SH-SY5Y (cell line): ENCODE data around the gene SEH1L.

Experiments
- GATA2 ChIP-seq: IDR thresholded peaks from 2 replicates; pipeline ENCODE4 v1.6.1; 2011; ENCODE audit warnings: mild to moderate bottlenecking, low read depth, low read length
- GATA3 ChIP-seq: IDR thresholded peaks from 2 replicates; pipeline ENCODE4 v1.6.1; 2011; ENCODE audit warnings: low read depth, mild to moderate bottlenecking, low read length, moderate library complexity

SEH1L gene

DNA sequence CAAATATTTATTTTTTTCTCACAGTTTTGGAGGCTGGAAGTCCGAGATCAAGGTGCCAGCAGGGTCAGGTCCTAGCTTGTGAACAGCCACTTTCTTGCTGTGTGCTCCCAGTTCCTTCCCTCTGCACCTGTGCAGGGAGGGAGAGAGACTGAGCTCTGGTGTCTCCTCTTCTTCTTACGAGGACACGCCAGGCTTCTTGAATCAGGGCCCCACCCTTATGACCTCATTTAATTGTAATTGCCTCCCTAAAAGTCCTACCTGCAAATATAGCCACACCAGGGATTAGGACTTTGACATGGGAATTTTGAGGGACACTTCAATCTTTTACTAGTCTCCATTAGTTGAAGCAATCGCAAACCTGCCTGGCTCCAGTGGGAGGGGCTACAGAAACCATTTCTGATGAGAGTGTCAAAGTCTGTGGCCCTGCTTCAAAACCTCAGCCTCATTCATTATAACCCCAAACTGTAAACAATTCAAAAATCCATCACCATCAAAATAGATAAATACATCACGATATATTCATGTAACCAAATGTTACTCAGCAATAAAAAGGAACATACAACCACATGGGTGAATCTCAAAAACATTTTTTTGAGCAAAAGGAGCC, 18.2 kb upstream of the SEH1L start:
- TF ChIP-seq GATA2 (no peak), GATA3 (no peak)

DNA sequence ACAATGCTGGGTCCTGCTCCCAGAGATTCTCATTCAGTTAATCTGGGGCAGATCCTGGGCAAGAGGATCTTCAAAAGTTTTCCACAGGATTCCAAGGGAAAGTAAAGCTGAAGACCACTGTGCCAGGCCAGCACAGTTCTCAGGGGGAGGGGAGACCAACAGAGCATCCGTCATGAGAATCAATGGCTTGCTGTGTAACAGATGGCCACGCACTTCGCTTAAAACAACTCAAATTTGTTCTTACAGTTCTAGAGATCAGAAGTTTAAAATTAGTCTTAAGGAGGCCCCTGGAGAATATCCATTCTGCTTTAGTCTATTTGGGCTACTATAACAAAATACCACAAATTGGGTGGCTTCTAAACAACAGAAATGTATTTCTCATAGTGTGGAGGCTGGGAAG, 17.4 kb upstream of the SEH1L start:
- TF ChIP-seq GATA2 (no peak), GATA3 (no peak)

DNA sequence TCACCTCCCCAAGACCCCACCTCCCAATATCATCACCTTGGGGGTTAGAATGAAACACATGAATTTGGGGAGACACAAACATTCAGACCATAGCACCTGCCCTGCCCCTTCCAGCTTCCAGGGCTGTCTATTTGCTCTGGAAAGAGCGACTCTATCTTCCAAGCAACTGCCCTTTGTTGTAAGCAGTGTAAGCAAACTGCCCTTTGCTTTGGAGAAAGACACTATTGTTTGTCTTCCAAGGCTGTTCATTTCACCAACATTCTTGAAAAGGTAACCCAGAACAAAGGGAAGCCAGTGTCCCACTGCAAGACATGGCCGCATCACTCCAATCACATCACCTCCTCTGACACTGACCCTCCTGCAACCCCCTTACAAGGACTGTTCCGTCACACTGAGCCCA, 16.9 kb upstream of the SEH1L start:
- no peak for TF ChIP-seq GATA2
- no peak for TF ChIP-seq GATA3

DNA sequence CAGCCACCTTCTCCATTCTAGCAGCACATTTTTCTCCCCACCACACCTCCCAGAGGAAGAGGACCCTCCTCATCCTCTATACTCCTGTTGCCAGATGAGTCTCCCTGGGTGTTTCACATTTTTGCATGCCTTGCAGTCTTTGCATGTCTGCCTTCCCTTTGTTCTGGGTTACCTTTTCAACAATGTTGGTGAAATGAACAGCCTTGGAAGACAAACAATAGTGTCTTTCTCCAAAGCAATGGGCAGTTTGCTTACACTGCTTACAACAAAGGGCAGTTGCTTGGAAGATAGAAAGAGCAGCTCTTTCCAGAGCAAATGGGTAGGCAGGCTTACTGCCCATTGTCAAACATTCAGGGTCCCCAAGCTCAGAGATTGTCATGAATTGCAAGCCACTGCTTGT, 14.5 kb upstream of the SEH1L start:
- TF ChIP-seq GATA3, result no peak
- no peak for TF ChIP-seq GATA2

DNA sequence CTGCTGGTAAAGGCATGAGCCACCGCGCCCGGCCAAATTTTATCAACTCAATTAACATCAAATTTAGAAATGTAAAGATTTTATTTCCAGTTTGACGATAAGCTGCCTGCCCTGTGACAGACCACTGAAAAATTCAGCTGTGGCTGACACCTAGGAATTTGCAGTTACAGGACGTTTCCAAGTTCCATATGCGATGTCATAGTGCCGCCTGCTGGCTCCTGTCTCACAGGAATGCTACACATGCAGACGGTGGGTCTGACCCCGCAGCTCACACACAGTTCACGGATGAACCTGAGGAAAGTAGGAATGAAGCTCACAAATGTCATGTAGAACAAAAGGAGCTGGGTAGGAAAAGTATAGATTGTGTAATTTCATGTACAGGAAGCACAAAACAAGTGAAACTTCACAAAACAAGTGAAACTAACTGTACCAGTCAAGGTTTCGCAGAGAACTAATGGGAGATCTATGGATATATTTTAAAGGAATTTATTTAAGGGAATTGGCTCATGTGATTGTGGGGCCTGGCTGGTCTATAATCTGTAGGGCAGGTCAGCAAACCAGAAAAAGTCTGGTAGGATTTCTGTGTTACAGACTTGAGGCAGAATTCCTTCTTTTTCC, 13.2 kb upstream of the SEH1L start:
- TF ChIP-seq GATA2, result no peak
- no peak for TF ChIP-seq GATA3

DNA sequence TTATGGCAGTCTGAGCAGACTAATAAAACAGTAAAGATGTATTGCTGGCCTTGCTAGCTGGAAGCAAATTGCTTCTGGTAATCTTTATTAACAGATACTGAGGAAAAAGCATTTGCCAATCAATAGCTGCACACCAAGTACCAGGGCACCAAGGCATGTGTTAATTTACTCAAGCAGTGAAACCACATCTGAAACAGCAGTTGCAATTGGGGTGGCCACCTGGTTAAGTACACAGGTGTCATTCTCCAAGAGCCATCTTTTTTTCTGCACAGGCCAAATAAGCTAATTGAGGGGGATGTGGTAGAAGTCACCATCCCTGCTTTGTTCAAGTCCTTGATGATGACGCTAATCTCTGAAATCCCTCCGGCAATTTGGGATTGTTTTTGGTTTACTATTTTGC, 8.6 kb upstream of the SEH1L start:
- no peak for TF ChIP-seq GATA3
- no peak for TF ChIP-seq GATA2

DNA sequence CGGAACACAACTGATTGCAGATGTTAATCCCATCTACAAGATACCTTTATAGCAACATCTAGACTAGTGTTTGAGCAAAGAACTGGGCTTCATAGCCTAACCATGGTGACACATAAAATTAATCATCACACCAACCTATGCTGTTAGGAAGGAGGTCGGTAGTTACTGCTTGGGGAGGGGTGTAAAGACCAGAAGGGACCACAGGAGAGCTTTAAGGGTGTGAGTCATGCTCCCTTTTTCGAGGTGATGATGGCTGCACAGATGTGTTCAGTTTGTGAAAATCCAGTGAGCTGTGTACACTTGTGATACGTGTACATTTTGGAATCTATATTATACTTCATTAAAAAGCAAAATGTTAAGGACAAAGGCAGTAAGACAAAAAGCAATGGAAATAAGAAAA, 4.6 kb upstream of the SEH1L start:
- TF ChIP-seq GATA2, result no peak
- no peak for TF ChIP-seq GATA3

DNA sequence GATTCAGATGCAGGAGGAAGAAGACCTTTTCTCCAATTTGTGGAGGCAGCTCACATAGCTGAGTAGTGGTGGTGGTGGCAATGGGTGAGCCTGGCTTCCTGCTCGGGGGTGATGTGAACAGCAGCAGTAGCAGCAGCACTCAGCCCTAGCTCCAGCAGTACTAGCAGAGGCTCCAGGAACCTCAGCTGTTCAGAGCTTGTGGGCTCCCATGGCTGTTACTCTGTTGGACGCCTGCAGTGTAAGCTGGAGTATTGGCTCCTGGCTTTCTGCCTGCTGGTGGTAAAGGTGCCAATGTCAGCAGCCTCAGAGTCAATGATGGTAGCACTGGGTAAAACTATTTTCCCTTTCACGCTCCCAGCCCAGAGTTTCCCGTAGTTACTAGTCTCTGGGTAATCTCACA, 3.1 kb upstream of the SEH1L start:
- no peak for TF ChIP-seq GATA3
- no peak for TF ChIP-seq GATA2

DNA sequence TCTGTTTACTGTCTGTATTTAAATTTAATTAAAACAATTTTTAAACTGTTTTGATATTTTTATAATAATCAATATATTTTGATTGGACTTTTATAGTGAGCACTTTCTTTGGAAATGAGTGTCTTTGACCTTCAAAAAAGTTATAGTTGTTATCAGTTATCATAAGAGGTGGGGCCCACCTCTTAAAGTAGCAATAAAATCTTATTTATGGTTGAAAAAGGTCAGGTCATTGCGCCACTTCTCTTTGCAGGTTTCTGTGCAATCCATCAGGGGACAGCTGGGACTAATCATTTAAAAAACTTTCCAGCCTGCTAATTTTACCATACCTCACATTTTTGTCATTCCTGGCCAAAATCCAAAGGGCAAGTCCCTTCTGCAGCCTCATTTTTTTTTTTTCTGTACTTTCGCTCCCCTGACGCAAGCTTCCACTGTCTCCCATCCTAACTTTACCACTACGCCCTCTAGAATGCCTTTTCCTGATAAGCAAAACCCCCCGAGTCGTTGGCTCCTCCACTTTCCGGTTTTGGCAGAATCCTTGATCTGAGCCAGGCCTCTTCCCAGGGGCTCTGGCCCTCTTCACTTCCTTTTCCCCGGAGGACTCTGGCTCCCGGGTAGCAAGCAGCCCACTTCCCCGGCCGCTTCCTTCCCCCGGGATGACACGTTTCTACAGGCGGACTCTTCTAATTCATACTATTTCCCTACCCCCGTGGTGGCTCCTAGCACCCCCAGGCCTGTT, 1.1 kb upstream of the SEH1L start:
- TF ChIP-seq GATA3 (no peak), GATA2 (no peak)

DNA sequence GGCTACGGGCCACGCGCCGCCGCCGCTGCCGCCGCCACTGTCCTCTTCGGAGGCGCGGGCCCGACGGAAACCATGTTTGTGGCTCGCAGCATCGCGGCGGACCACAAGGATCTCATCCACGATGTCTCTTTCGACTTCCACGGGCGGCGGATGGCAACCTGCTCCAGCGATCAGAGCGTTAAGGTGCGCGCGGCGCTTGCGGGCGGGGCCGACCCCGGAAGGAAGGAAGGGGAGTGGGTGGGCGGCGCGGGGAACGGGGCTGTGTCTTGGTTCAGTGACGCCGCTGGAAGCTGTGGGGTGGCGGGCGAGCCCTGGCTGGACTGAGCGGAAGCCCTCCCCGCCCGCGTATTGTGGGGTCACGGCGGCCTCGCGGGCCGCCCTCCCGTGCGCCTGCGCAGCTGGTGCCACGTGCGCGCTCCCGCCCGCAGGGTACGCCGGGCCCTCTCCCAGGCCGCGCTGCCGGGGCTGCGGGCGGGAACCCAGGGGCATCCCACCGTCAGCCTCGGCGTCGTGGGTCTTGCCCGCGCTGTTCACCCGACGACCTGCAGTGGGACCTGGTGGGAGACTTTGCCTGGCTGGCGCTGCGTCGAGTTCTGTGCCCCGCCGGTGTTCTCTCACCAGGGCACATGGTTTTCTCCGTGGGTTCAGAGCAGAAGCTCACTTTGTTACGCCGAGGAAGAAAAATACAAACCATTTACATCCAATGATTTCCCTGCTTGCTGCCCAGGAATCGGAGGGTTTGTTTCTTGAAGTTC, 416 bp downstream of the SEH1L start:
- no peak for TF ChIP-seq GATA2
- no peak for TF ChIP-seq GATA3

DNA sequence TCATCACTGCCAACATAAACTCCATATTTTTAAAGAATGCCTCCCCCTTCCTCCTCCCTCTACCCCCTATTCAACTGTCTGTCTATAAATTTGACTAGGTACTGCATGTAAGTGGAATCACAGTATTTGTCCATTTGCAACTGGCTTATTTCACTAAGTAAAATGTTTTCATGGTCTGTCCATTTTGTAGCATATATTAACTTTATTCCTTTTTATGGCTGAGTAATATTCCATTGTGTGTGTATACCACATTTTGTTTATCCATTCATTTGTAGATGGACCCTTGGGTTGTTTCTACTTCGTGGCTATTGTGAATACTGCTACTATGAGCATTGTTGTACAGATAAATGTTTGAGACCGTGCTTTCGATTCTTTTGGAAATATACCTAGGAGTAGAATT, 10.7 kb downstream of the SEH1L start:
- TF ChIP-seq GATA3 (no peak), GATA2 (no peak)

DNA sequence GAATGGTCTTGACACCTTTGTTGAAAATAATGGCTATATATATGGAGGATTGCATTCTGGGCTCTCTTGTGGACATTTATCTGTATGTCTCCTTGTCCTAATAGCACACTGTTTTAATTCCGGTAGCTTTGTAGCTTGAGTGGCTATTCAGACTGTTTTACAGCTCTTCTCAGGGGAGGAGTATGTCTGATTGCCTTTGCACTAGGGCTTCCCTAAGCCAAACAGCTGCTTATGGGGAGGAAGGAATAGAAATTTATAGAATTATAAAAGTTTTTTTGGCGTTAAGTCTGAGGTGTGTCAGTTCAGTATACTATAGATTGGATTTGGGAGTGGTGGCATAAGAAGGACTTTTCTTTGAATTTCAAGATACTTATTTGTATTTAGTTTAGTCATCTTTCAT, 12.6 kb downstream of the SEH1L start:
- no peak for TF ChIP-seq GATA3
- no peak for TF ChIP-seq GATA2

DNA sequence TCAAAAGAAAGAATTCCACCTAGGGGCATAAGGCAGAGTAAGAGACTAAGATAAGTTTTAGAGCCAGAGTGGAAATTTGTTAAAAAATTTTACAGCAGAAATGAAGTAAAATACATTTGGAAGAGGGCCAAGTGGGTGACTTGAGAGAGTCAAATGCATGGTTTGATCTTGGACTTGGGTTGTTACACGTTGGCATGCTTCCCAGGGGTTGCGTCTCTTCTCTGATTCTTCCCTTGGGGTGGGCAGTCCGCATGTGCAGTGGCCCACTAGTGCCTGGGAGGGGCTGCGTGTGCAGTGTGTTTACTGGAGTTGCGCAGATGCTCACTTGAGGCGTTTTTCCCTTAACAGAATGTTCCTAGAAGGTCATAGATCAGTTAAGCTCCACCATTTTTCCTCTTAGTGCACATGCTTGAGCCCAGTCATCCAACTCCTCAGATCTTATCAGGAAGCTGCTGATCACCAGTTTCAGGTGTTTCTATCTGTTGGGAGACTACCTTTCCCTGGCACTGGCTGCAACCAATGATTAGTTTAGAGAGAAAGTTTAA, 13.1 kb downstream of the SEH1L start:
- no peak for TF ChIP-seq GATA3
- TF ChIP-seq GATA2, result no peak

DNA sequence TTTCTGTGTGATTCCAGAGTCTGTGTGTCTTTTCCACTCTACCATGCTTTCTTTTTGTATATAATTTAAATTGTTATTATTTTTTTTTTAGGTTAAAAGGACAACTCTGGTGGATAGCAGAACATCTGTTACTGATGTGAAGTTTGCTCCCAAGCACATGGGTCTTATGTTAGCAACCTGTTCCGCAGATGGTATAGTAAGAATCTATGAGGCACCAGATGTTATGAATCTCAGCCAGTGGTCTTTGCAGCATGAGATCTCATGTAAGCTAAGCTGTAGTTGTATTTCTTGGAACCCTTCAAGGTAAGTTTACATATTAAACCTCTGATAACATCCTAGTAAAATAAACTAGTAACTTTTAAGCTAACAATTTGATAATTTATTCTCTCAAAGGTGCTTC, 15.3 kb downstream of the SEH1L start:
- no peak for TF ChIP-seq GATA2
- TF ChIP-seq GATA3, result no peak

DNA sequence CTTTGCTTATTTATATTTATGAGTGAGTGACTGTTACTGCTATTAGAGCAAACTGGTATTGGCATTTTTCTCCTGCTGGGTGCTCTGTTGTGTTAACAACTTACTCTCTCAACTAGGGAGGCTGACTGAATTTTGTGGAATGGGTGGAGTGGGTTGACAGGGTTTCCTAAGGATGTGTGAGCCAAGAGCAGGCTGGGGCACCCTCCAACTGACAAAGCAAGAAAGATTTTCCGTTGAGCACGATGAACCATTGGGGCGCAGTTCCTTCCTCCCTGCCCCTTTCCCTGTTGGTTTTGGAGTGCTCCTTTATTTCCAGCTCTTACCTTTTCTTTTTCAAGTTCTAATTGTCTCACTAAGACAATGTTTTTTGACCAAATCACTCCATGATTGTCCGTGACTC, 20.3 kb downstream of the SEH1L start:
- TF ChIP-seq GATA2 (no peak), GATA3 (no peak)
